ENCODE data around the gene BTN2A1.

GRCh38 chr6:26422329-26422728, 35.4 kb upstream of the BTN2A1 start:
- no peak for TF ChIP-seq SUZ12 (IDR thresholded peaks at IDR 0.05; ENCODE audit: extremely low read depth, insufficient read depth, insufficient read length)
- no peak for TF ChIP-seq ZNF274 (IDR thresholded peaks at IDR 0.05; ENCODE audit: low read depth, low read length)
- TF ChIP-seq YY1 (IDR thresholded peaks at IDR 0.05; ENCODE audit: insufficient read depth, insufficient read length): no peak
